Fibroblast of the aortic adventitia (primary cell): Measurements from ENCODE around the gene CEBPA. TPM values are rescaled to one million over a fixed set of nuclear protein-coding genes. Genes with fewer than 3 reads are reported as not detected.

Experiments
- DNase-seq: peaks from one replicate; pipeline ENCODE4 v3.0.0-alpha.2; 2010; ENCODE audit warnings: low read depth
- H3K4me3 ChIP-seq: 2 replicates; pipeline ENCODE4 v1.5.1; 2011; ENCODE audit warnings: low read depth, mild to moderate bottlenecking, control low read depth, low read length, moderate library complexity
- CTCF ChIP-seq: IDR thresholded peaks from 2 replicates; pipeline ENCODE4 v1.5.1; 2011; ENCODE audit warnings: mild to moderate bottlenecking, low read length, control low read depth, inconsistent platforms; ENCODE audit not compliant: insufficient read depth
- total RNA-seq: library from RNA; depleted of rRNA; stranded (reverse); fragments of >200 nt; gene quantifications from 2 replicates; pipeline ENCODE4 v1.2.3, GENCODE V29; 2012; ENCODE audit warnings: low replicate concordance

The CEBPA gene
- total RNA-seq, 1 donor, result 0.18 TPM

GRCh38 chr19:33290956-33291622 is 11.2 kb downstream of the CEBPA start:
- H3K4me3 ChIP-seq, result no peak overlapping the region
- TF ChIP-seq CTCF, result no peak
- no peak for DNase-seq

GRCh38 chr19:33290082-33290815 is 12.1 kb downstream of the CEBPA start:
- no peak for DNase-seq
- TF ChIP-seq CTCF, result no peak
- no peak overlapping the region for H3K4me3 ChIP-seq

DNA sequence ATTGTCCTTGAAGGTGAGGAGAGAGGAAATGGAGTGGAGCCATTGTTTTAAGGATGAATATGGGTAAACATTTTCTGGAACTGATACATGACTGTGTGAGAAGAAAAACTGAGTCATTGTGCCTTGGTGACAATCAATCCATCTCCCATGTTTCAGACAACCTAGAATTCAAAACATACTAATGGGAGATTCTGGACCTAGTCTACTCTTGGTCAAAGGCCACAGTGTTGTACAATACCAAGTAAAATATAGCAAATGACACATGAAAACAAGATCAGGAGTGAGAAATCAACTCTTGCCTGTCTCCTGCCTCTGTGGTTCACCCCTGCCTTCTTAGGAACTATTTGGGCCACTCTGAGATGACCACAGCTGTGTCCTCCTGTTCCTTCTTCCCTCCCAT is 13.1 kb downstream of the CEBPA start:
- no peak for DNase-seq
- TF ChIP-seq CTCF, result no peak
- no peak overlapping the region for H3K4me3 ChIP-seq

- no peak for DNase-seq
- TF ChIP-seq CTCF, result no peak
These were observed 13.7 kb downstream of the CEBPA start for GRCh38 chr19:33288666-33289065.

GRCh38 chr19:33287927-33288326 is 14.4 kb downstream of the CEBPA start:
- no peak overlapping the region for H3K4me3 ChIP-seq
- no peak for TF ChIP-seq CTCF
- DNase-seq, result no peak

More at GRCh38 chr19:33288666-33289065, 13.7 kb downstream of the CEBPA start:
- no peak overlapping the region for H3K4me3 ChIP-seq

DNA sequence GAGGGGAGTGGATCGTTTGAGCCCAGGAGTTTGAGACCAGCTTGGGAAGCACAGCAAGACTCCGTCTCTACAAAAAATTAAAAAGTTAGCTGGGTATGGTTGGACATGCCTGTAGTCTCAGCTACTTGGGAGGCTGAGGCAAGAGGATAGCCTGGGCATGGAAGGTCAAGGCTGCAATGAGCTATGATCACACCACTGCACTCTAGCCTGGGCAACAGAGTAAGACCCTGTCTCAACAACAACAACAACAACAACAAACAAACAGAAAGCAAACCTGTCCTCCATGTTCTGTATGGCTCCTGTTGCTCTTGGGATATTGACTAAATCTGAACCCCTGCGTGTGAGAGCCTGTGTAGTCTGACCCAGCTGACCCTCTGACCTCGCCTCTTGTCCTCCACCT is 14.9 kb downstream of the CEBPA start:
- no peak for TF ChIP-seq CTCF
- DNase-seq, result no peak
- no peak overlapping the region for H3K4me3 ChIP-seq
